KBM-7 (cell line): ENCODE measurements around the gene ABLIM2.
"Not testable (repeated sequence)": the region's sequence is repeated elsewhere in the genome, so short reads cannot be mapped to it uniquely, and the experiment has no call there.

Experiments used
- DNase-seq: peaks from one replicate; pipeline ENCODE4 v3.0.0-alpha.2; 2015
- in situ Hi-C: fragments of 300-500 bp; cut with MboI; formaldehyde crosslinking; loops from 2 replicates; pipeline ENCODE4 v1.14.3; 2020; ENCODE audit warnings: low sequenced_read_pairs, low pct_unique_long_range_greater_than_20kb, mixed read lengths

Gene ABLIM2

GRCh38 chr4:7918981-7919380 lies 239.6 kb downstream of the ABLIM2 start:
- in situ Hi-C loops: no loop called here
- no peak for DNase-seq

- DNase-seq, in situ Hi-C loops: not testable (repeated sequence)
These were observed 240.4 kb downstream of the ABLIM2 start for GRCh38 chr4:7918187-7918586.

- DNase-seq: no peak
These were observed 240.9 kb downstream of the ABLIM2 start for GRCh38 chr4:7917669-7918068.

GRCh38 chr4:7915875-7916242 lies 242.8 kb downstream of the ABLIM2 start:
- in situ Hi-C loops: no loop called here
- no peak for DNase-seq

More at GRCh38 chr4:7917669-7918068, 240.9 kb downstream of the ABLIM2 start:
- in situ Hi-C loops: no loop called here
